Transverse colon (tissue), 3 donors: ENCODE data around the gene CALHM2.

ENCODE experiments used
- POLR2A ChIP-seq: fragments of 450-650 bp; IDR thresholded peaks from one replicate; pipeline ENCODE4 v1.6.1; 2016; ENCODE audit warnings: antibody characterized with exemption, mild to moderate bottlenecking, moderate library complexity
- TF ChIP-seq, protein P1 (sequence below), 5 experiments: fragments of 200-600 bp in 3 of 5; fragments of 450-650 bp in 2 of 5; sonication (generic) in 3 of 5; IDR thresholded peaks; 1 replicate in 2 of 5; 2 replicates in 3 of 5; pipeline ENCODE4 v1.5.1; 2016 to 2017; ENCODE audit warnings: antibody characterized with exemption in 5 of 5, inconsistent platforms in 3 of 5, mild to moderate bottlenecking in 2 of 5, moderate library complexity in 1 of 5

DNA sequence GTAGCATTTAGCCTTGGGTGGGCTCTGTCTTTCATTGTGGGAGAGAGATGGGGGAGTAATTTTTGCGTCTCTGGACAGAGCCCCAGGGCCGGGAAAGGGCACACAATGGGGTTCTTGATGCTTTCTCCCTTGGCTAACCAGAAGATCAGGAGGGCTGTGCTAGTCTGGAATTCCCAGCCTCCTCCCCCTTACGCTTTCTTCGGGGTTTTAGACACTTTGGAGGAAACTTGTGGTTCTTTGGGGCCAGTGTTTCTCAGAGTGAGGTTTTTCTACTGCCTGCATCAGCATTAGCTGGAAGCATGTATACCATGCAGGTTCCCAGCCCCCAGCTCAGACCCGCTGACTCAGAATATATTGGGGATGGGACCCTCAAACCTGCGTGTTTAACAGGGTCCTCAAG lies 48.3 kb upstream of the CALHM2 start:
- TF ChIP-seq, protein P1, sequence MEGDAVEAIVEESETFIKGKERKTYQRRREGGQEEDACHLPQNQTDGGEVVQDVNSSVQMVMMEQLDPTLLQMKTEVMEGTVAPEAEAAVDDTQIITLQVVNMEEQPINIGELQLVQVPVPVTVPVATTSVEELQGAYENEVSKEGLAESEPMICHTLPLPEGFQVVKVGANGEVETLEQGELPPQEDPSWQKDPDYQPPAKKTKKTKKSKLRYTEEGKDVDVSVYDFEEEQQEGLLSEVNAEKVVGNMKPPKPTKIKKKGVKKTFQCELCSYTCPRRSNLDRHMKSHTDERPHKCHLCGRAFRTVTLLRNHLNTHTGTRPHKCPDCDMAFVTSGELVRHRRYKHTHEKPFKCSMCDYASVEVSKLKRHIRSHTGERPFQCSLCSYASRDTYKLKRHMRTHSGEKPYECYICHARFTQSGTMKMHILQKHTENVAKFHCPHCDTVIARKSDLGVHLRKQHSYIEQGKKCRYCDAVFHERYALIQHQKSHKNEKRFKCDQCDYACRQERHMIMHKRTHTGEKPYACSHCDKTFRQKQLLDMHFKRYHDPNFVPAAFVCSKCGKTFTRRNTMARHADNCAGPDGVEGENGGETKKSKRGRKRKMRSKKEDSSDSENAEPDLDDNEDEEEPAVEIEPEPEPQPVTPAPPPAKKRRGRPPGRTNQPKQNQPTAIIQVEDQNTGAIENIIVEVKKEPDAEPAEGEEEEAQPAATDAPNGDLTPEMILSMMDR (IDR thresholded peaks at IDR 0.05): no peak
- TF ChIP-seq POLR2A: no peak
